Panc1 (cell line): ENCODE measurements around the gene MRPL18. TPM values are rescaled to one million over a fixed set of nuclear protein-coding genes. Genes with fewer than 3 reads are reported as not detected.

ENCODE experiments used
- ATAC-seq: fragments of 200-7000 bp; cut with Tn5 transposase; 2 replicates; pipeline ENCODE4 v1.9.1; 2020; ENCODE audit warnings: mild to moderate bottlenecking, moderate library complexity
- Bru-seq: library from RNA; stranded (reverse); fragments of 400-500 nt; gene quantifications from one replicate; lab custom pipeline; 2021; lab: Mats Ljungman, UMichigan
- BruChase-seq, 2 experiments: library from RNA; stranded (reverse); fragments of 400-500 nt; gene quantifications; one replicate each; lab custom pipeline; 2021; lab: Mats Ljungman, UMichigan
- BruUV-seq: library from RNA; stranded (reverse); fragments of 400-500 nt; replicated peaks from 2 replicates; lab custom pipeline; 2021; lab: Mats Ljungman, UMichigan
- CTCF ChIA-PET: fragments of 300-600 bp; sonication (Branson Sonifier 250); formaldehyde crosslinking; loops from one replicate; lab custom pipeline; 2022; ENCODE audit warnings: antibody characterized with exemption; lab: Charles Lee
- POLR2A ChIA-PET: fragments of 300-600 bp; sonication (Branson Sonifier 250); formaldehyde crosslinking; loops from one replicate; lab custom pipeline; 2022; ENCODE audit warnings: antibody characterized with exemption; lab: Charles Lee
- DNase-seq: peaks from one replicate; pipeline ENCODE4 v3.0.0-alpha.2; 2010; ENCODE audit warnings: low read depth, low spot score
- H3K27ac ChIP-seq: 2 replicates; pipeline ENCODE4 v1.5.1; 2011; ENCODE audit warnings: mild to moderate bottlenecking, low read length, inconsistent platforms
- H3K27me3 ChIP-seq: fragments of 200-500 bp; sonication (Bioruptor generic); 2 replicates; pipeline ENCODE4 v1.6.0; 2014; ENCODE audit warnings: low read length, inconsistent platforms; ENCODE audit not compliant: control insufficient read depth, insufficient read depth
- H3K36me3 ChIP-seq: fragments of 200-500 bp; sonication (Bioruptor generic); 2 replicates; pipeline ENCODE4 v1.5.1; 2014; ENCODE audit warnings: inconsistent platforms, mild to moderate bottlenecking, low read length, moderate library complexity; ENCODE audit not compliant: control insufficient read depth, insufficient read depth
- H3K4me1 ChIP-seq: 2 replicates; pipeline ENCODE4 v1.5.1; 2011; ENCODE audit warnings: inconsistent platforms, mild to moderate bottlenecking, low read length, moderate library complexity; ENCODE audit not compliant: control insufficient read depth, insufficient read depth
- H3K4me3 ChIP-seq, 2 experiments: 2 replicates each; pipeline ENCODE4 v1.5.1; 2011 to 2012; ENCODE audit warnings: low read depth in 2 of 2, low read length in 2 of 2, mild to moderate bottlenecking in 2 of 2, inconsistent platforms in 1 of 2, moderate library complexity in 1 of 2
- H3K9me3 ChIP-seq: fragments of 200-500 bp; sonication (Bioruptor generic); 2 replicates; pipeline ENCODE4 v1.5.1; 2014; ENCODE audit warnings: low read depth, mild to moderate bottlenecking, inconsistent platforms, low read length, moderate library complexity; ENCODE audit not compliant: control insufficient read depth, insufficient read depth
- CTCF ChIP-seq: fragments of 450-650 bp; IDR thresholded peaks from 2 replicates; pipeline ENCODE4 v1.5.1; 2017; ENCODE audit warnings: mild to moderate bottlenecking
- POLR2AphosphoS5 ChIP-seq: IDR thresholded peaks from 2 replicates; pipeline ENCODE4 v1.6.1; 2012; ENCODE audit warnings: mild to moderate bottlenecking, low read depth, low read length, moderate library complexity
- SIN3A ChIP-seq: IDR thresholded peaks from 2 replicates; pipeline ENCODE4 v1.6.1; 2012; ENCODE audit warnings: low read depth, mild to moderate bottlenecking, low read length, moderate library complexity, borderline replicate concordance; ENCODE audit not compliant: insufficient read depth
- TCF7L2 ChIP-seq: IDR thresholded peaks from 2 replicates; pipeline ENCODE4 v1.6.1; 2011; ENCODE audit warnings: mild to moderate bottlenecking, low read depth, low read length, inconsistent platforms
- in situ Hi-C: cut with HindIII; loops from 2 replicates; pipeline ENCODE4 v1.10.0; 2016; ENCODE audit warnings: low sequenced_read_pairs, low pct_unique_long_range_greater_than_20kb
- intact Hi-C: fragments of 100-400 bp; cut with micrococcal nuclease; formaldehyde crosslinking; loops from one replicate; pipeline ENCODE4 v1.10.0; 2022; ENCODE audit not compliant: unreplicated experiment
- long read RNA-seq: library from polyadenylated mRNA; unstranded; transcript quantifications from one replicate; pipeline ENCODE4 v2.0.0, GENCODE V29; 2021; ENCODE audit not compliant: unreplicated experiment
- polyA plus RNA-seq: library from polyadenylated mRNA; unstranded; fragments of >200 nt; gene quantifications from one replicate; pipeline ENCODE4 v1.2.1, GENCODE V29; 2012; ENCODE audit warnings: missing spikeins; ENCODE audit not compliant: insufficient read length
- total RNA-seq: library from RNA; stranded (reverse); gene quantifications from one replicate; pipeline ENCODE4 v1.2.1, GENCODE V29; 2021; ENCODE audit not compliant: unreplicated experiment
- TF ChIP-seq, protein P1 (sequence below), 2 experiments: IDR thresholded peaks; 2 replicates each; pipeline ENCODE4 v1.6.1; 2011 to 2012; ENCODE audit warnings: low read depth in 2 of 2, control low read depth in 1 of 2, low read length in 1 of 2, mild to moderate bottlenecking in 1 of 2, moderate library complexity in 1 of 2; ENCODE audit not compliant: insufficient read depth in 1 of 2

The MRPL18 gene
- total RNA-seq (98.4 TPM), Bru-seq, nascent RNA (percentile 88 among the genes with signal in this experiment), BruChase-seq, experiment 1, labeled RNA remaining after a 2-hour chase (percentile 85 among the genes with signal in this experiment), BruChase-seq, experiment 2, labeled RNA remaining after a 6-hour chase (percentile 91 among the genes with signal in this experiment)
- 97.1 TPM for polyA plus RNA-seq
- long read RNA-seq, transcript MRPL18-201 (4 exons, 978 nt): major isoform, 71 of 112 reads
- long read RNA-seq, partial matches to known transcripts: 17 of 112 reads
- long read RNA-seq, other reads (novel, unspliced or antisense): 22 of 112 reads

GRCh38 chr6:159790149-159790955, at the start of gene MRPL18:
TSS of gene MRPL18 (plus strand) at chr6:159790467. CDS start at chr6:159790588, 121 bp downstream.
- H3K36me3 ChIP-seq: peaks cover 51% of the 10 kb centered on the region
- TSS peak; percentile 65 for BruUV-seq
- peak within 1 kb of the TSS; percentile 98 to 99 for H3K4me3 ChIP-seq
- intact Hi-C loops: no loop called here
- peak; percentile 93 for ATAC-seq
- H3K9me3 ChIP-seq: no peaks in the 10 kb centered on the region
- peak; percentile 85 for DNase-seq
- peak within 1 kb of the TSS; percentile 99 for H3K27ac ChIP-seq
- ChIA-PET CTCF (interaction anchor here (0.7 kb wide), 1 partner anchor 16 kb away, joined by 3 read pairs; no protein-coding TSS in a partner anchor), POLR2A (interaction anchor here (0.5 to 1.0 kb wide), 3 partner anchors 63 to 180 kb away, joined by 4 to 17 read pairs (median 4); partner anchors contain the start of gene WTAP)
- in situ Hi-C loops: no loop called here
- H3K4me1 ChIP-seq: peaks cover 28% of the 10 kb centered on the region; the same call in 1 of the 2 replicates
- TF ChIP-seq SIN3A (no peak), POLR2AphosphoS5 (0 out of 2 replicates have a peak, but pooled peaks have one; percentile 59)
- H3K27me3 ChIP-seq: no peaks in the 10 kb centered on the region

GRCh38 chr6:159742165-159742564, 48.1 kb upstream of the MRPL18 start:
- intact Hi-C loops (no loop called here), in situ Hi-C loops (no loop called here)
- DNase-seq (no peak), ATAC-seq (no peak)
- no peaks in the 10 kb centered on the region for H3K9me3 ChIP-seq
- CTCF ChIA-PET: no interaction called here
- H3K36me3 ChIP-seq: peaks cover 74% of the 10 kb centered on the region
- H3K27me3 ChIP-seq: no peaks in the 10 kb centered on the region
- BruUV-seq: no TSS peak
- no peak overlapping the region for H3K4me3 ChIP-seq
- H3K27ac ChIP-seq: no peak overlapping the region
- POLR2A ChIA-PET: no interaction called here
- TF ChIP-seq CTCF (no peak), TCF7L2 (no peak), POLR2AphosphoS5 (no peak), SIN3A (no peak)
- TF ChIP-seq, protein P1, sequence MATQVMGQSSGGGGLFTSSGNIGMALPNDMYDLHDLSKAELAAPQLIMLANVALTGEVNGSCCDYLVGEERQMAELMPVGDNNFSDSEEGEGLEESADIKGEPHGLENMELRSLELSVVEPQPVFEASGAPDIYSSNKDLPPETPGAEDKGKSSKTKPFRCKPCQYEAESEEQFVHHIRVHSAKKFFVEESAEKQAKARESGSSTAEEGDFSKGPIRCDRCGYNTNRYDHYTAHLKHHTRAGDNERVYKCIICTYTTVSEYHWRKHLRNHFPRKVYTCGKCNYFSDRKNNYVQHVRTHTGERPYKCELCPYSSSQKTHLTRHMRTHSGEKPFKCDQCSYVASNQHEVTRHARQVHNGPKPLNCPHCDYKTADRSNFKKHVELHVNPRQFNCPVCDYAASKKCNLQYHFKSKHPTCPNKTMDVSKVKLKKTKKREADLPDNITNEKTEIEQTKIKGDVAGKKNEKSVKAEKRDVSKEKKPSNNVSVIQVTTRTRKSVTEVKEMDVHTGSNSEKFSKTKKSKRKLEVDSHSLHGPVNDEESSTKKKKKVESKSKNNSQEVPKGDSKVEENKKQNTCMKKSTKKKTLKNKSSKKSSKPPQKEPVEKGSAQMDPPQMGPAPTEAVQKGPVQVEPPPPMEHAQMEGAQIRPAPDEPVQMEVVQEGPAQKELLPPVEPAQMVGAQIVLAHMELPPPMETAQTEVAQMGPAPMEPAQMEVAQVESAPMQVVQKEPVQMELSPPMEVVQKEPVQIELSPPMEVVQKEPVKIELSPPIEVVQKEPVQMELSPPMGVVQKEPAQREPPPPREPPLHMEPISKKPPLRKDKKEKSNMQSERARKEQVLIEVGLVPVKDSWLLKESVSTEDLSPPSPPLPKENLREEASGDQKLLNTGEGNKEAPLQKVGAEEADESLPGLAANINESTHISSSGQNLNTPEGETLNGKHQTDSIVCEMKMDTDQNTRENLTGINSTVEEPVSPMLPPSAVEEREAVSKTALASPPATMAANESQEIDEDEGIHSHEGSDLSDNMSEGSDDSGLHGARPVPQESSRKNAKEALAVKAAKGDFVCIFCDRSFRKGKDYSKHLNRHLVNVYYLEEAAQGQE (IDR thresholded peaks at IDR 0.05; ENCODE audit: insufficient read depth in 1 of 2, low read depth in 2 of 2, low read length in 1 of 2): no peak
- H3K4me1 ChIP-seq: no peaks in the 10 kb centered on the region
